ENCODE data around the gene ZNF837.
"Not testable (repeated sequence)": the region's sequence is repeated elsewhere in the genome, so short reads cannot be mapped to it uniquely, and the experiment has no call there.

DNA sequence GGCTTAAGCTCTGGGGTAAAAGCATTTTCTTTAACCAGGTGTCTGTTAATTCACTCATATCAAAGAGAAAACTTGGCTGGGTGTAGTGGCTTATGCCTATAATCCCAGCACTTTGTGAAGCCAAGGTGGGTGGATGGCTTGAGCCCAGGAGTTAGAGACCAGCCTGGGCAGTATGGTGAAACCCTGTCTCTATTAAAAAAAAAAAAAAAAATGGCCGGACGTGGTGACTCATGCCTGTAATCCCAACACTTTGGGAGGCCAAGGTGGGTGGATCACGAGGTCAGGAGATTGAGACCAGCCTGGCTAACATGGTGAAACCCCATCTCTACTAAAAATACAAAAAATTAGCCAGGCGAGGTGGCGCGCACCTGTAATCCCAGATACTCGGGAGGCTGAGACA, 4.1 kb downstream of the ZNF837 start:
- TF ChIP-seq, protein P1, sequence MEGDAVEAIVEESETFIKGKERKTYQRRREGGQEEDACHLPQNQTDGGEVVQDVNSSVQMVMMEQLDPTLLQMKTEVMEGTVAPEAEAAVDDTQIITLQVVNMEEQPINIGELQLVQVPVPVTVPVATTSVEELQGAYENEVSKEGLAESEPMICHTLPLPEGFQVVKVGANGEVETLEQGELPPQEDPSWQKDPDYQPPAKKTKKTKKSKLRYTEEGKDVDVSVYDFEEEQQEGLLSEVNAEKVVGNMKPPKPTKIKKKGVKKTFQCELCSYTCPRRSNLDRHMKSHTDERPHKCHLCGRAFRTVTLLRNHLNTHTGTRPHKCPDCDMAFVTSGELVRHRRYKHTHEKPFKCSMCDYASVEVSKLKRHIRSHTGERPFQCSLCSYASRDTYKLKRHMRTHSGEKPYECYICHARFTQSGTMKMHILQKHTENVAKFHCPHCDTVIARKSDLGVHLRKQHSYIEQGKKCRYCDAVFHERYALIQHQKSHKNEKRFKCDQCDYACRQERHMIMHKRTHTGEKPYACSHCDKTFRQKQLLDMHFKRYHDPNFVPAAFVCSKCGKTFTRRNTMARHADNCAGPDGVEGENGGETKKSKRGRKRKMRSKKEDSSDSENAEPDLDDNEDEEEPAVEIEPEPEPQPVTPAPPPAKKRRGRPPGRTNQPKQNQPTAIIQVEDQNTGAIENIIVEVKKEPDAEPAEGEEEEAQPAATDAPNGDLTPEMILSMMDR (IDR thresholded peaks at IDR 0.05): not testable (repeated sequence)
- TF ChIP-seq HMGA2 (CRISPR knock-in tag; IDR thresholded peaks at IDR 0.05): not testable (repeated sequence)
